Retinal pigment epithelial cell (primary cell): ENCODE results near the gene MAPK10.

Source experiments
- DNase-seq: peaks from one replicate; pipeline ENCODE4 v3.0.0-alpha.2; 2010; ENCODE audit warnings: low read depth
- H3K4me3 ChIP-seq: 2 replicates; pipeline ENCODE4 v1.5.1; 2011; ENCODE audit warnings: mild to moderate bottlenecking, low read length, control low read depth, moderate library complexity
- TF ChIP-seq, protein P1 (sequence below): conservative IDR thresholded peaks from 2 replicates; pipeline ENCODE4 v1.5.1; 2011; ENCODE audit warnings: low read depth, low read length, control low read depth, inconsistent platforms

Gene MAPK10

DNA sequence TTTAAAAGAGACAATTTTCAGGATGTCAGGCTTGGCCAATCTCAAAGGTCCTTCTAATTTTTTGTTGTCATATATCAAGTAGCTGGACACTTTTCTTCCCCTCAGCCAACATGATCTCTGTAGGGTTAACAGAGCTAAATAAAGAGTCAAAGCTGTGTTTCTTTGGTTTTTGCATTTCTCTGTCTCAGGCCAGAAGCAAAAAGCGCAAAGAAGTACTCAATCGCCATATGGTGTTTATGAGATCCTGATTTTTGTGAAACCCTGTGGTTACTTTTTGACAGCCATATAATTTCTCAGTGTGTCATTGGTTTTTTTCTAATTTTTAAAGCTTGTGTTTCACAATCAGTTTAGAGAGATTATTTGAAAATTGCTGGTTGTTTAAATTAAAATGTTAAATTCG is 111.9 kb downstream of the MAPK10 start:
- H3K4me3 ChIP-seq: no peak overlapping the region
- DNase-seq: no peak
- TF ChIP-seq, protein P1, sequence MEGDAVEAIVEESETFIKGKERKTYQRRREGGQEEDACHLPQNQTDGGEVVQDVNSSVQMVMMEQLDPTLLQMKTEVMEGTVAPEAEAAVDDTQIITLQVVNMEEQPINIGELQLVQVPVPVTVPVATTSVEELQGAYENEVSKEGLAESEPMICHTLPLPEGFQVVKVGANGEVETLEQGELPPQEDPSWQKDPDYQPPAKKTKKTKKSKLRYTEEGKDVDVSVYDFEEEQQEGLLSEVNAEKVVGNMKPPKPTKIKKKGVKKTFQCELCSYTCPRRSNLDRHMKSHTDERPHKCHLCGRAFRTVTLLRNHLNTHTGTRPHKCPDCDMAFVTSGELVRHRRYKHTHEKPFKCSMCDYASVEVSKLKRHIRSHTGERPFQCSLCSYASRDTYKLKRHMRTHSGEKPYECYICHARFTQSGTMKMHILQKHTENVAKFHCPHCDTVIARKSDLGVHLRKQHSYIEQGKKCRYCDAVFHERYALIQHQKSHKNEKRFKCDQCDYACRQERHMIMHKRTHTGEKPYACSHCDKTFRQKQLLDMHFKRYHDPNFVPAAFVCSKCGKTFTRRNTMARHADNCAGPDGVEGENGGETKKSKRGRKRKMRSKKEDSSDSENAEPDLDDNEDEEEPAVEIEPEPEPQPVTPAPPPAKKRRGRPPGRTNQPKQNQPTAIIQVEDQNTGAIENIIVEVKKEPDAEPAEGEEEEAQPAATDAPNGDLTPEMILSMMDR: no peak

DNA sequence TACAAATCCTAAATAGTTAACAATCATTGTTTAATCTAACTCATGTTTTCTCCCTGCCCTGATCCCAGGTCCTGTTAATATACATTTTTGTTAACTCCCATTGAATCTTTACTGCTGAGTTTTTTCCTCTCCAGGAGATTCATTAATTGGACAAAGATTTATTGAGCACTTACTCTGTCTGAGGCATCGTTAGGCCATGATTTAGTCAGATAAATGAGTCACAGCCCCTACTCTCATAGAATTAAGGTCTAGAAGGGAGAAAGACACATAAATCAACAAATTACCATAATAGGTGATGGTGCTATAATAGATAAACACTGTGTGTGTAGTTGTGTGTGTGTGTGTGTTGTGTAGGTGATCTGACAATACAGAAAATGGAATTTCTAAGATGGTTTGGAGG is 112.5 kb downstream of the MAPK10 start:
- TF ChIP-seq, protein P1: no peak
- no peak overlapping the region for H3K4me3 ChIP-seq
- no peak for DNase-seq

DNA sequence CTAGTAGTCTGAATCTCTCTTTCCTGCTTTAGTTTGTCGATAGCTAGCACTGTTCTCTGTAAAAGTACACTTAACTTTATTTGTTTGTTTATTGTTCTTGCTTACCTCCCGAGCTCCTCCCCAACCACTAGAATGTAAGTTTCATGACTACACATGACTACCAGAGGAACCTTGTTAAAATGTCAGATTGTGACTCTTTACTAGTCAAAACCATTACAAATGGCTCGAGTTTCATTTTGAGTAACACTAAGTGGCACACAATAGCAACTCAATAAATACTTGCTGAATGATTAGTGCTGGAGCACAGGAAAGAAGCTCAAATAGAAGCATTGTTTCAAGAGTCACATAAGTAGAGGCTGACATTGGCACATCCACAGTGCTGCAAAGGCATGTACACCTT is 116.1 kb downstream of the MAPK10 start:
- no peak overlapping the region for H3K4me3 ChIP-seq
- no peak for DNase-seq
- TF ChIP-seq, protein P1: no peak

DNA sequence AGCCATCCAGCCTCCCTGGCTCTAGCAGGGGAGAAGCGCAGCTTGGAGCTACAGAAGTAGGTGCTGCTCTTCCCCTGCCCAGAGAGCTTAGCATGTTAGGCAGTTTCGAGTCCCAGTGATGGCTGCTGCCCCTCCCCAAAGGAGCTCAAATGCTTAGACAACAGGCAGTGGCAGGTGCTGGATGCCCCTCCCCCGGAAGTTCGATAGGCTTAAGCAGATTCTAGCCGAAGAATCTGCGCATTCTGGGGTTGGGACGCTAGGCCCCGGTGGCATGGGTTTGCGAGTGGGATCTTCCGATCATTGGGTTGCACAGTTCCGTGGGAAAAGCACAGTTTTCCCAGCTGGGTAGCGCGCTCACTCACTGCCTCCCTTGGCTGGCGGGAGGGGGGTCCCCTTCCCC is 117.2 kb downstream of the MAPK10 start:
- H3K4me3 ChIP-seq: no peak overlapping the region
- no peak for DNase-seq
- TF ChIP-seq, protein P1: no peak

DNA sequence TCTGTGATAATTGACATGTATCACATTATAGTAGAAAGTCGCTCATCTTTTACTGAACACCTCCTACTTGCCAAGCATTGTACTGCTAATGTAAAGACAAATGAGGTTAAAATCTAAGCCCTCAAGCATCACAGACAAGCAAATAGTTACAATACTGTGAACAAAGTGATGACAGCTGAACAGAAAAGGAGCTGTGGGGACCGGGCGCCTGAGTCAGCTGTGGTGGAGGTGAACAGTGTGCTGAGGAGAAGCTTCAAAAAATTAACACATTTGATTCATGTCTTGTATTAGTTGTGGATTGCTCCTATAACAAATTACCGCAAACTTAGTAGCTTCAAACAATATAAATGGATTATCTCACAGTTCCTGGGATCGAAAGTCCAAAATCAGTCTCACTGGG is 124.3 kb downstream of the MAPK10 start:
- no peak for DNase-seq
- TF ChIP-seq, protein P1: no peak
- no peak overlapping the region for H3K4me3 ChIP-seq

DNA sequence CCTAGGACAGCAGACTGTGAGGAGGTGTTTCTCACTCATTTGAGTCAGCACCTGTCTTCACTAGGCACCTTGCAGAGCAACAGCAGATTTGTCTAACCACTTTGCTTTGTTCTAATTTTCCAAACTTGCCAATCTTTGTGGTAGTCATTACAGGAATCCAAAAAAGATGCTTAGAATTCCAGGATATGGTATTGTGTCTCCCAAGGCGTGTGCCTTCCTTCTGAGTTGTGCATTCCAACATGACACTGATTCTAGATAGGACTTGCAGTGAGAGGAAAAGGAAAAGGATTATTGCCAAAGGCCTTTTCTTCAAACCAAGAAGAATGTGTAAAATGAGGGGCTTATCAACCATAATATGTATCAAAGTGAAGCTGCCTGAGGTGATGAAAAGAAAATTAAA is 126.2 kb downstream of the MAPK10 start:
- H3K4me3 ChIP-seq: no peak overlapping the region
- DNase-seq: peak; percentile 80
- TF ChIP-seq, protein P1: no peak

DNA sequence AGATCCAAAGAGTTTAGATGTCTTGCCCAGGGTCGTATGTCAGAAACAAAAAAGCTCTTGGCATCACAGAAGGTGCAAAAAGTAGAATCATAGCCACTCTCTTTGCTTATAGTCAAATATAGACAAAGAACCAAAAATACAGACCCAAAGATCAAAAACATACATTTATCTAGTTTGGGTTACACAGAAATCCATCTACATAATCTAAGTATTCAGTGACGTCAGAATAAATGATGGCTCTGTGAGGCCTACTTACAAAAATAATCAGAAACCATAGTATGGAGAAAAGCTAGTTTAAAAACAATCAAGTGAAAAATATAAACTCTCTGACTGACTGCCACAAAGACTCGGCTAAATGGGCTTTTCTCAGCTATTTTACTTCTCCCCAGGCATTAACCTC is 126.8 kb downstream of the MAPK10 start:
- DNase-seq: no peak
- H3K4me3 ChIP-seq: no peak overlapping the region
- TF ChIP-seq, protein P1: no peak
